Adrenal gland (tissue), 5 donors: Measurements from ENCODE around the gene CHST8.

Experiments used
- CTCF ChIP-seq, 6 experiments: fragments of 450-650 bp in 4 of 6; fragments of 200-600 bp in 2 of 6; sonication (generic) in 1 of 6; IDR thresholded peaks; 1 replicate in 5 of 6; 2 replicates in 1 of 6; pipeline versions ENCODE4 v1.5.1 to v1.8.0; 2016 to 2021; ENCODE audit warnings: antibody characterized with exemption in 6 of 6, mild to moderate bottlenecking in 2 of 6, moderate library complexity in 1 of 6
- POLR2A ChIP-seq, 2 donors: fragments of 450-650 bp; IDR thresholded peaks; one replicate each; pipeline ENCODE4 v1.6.1; 2017; ENCODE audit warnings: antibody characterized with exemption in 2 of 2, mild to moderate bottlenecking in 2 of 2, moderate library complexity in 1 of 2
- donor health status: DM: no; HTN: no; CAD: no.

- TF ChIP-seq POLR2A (IDR thresholded peaks at IDR 0.05) (no peak), CTCF (IDR thresholded peaks at IDR 0.05) (no peak)
Measured at GRCh38 chr19:33704271-33704670, 82.5 kb downstream of the CHST8 start.
